WTC11 (cell line): ENCODE data around the gene RYR1. TPM values are rescaled to one million over a fixed set of nuclear protein-coding genes. Genes with fewer than 3 reads are reported as not detected.
"Not testable (repeated sequence)": the region's sequence is repeated elsewhere in the genome, so short reads cannot be mapped to it uniquely, and the experiment has no call there.

Experiments used
- ATAC-seq: fragments of 200-7000 bp; cut with Tn5 transposase; 2 replicates; pipeline ENCODE4 v1.10.0; 2021; ENCODE audit warnings: mild to moderate bottlenecking, moderate library complexity
- CTCF ChIA-PET: fragments of 300-600 bp; sonication (Branson Sonifier 250); formaldehyde crosslinking; loops from one replicate; lab custom pipeline; 2021; ENCODE audit warnings: antibody characterized with exemption; lab: Charles Lee
- POLR2A ChIA-PET: fragments of 350-600 bp; sonication (Branson Sonifier 250); formaldehyde crosslinking; loops from one replicate; lab custom pipeline; 2021; ENCODE audit warnings: antibody characterized with exemption; lab: Charles Lee
- DNase-seq: peaks from one replicate; pipeline ENCODE4 v3.0.0; 2021; ENCODE audit warnings: low spot score
- H3K27ac Mint-ChIP-seq: 2 replicates; pipeline ENCODE4 v1.8.0; 2021; ENCODE audit warnings: mixed read lengths
- H3K27me3 Mint-ChIP-seq: 2 replicates; pipeline ENCODE4 v1.8.0; 2021; ENCODE audit warnings: low read depth, mild to moderate bottlenecking, moderate library complexity, mixed read lengths
- H3K36me3 Mint-ChIP-seq: 2 replicates; pipeline ENCODE4 v1.8.0; 2021; ENCODE audit warnings: mixed read lengths
- H3K4me1 Mint-ChIP-seq: 2 replicates; pipeline ENCODE4 v1.8.0; 2022; ENCODE audit warnings: mixed read lengths
- H3K4me3 Mint-ChIP-seq: 2 replicates; pipeline ENCODE4 v1.8.0; 2021; ENCODE audit warnings: mild to moderate bottlenecking, moderate library complexity, mixed read lengths
- H3K9me3 Mint-ChIP-seq: 2 replicates; pipeline ENCODE4 v1.8.0; 2021; ENCODE audit warnings: mixed read lengths
- MLX ChIP-seq: sonication (generic); formaldehyde crosslinking; IDR thresholded peaks from 2 replicates; pipeline ENCODE4 v1.8.1; 2023; ENCODE audit warnings: mild to moderate bottlenecking, missing genetic modification reagents, moderate library complexity
- NR2C2 ChIP-seq: sonication (generic); formaldehyde crosslinking; IDR thresholded peaks from 2 replicates; pipeline ENCODE4 v1.8.0; 2022; ENCODE audit warnings: mild to moderate bottlenecking, missing genetic modification reagents
- RELA ChIP-seq: sonication (generic); formaldehyde crosslinking; IDR thresholded peaks from 2 replicates; pipeline ENCODE4 v1.8.1; 2022; ENCODE audit warnings: missing genetic modification reagents, mild to moderate bottlenecking, borderline replicate concordance
- SMAD4 ChIP-seq: sonication (generic); formaldehyde crosslinking; IDR thresholded peaks from 2 replicates; pipeline ENCODE4 v1.8.0; 2022; ENCODE audit warnings: mild to moderate bottlenecking, missing genetic modification reagents
- ZNF121 ChIP-seq: sonication (generic); formaldehyde crosslinking; IDR thresholded peaks from 2 replicates; pipeline ENCODE4 v1.8.0; 2023; ENCODE audit warnings: missing genetic modification reagents
- ZNF232 ChIP-seq: sonication (generic); formaldehyde crosslinking; IDR thresholded peaks from 2 replicates; pipeline ENCODE4 v1.8.0; 2022; ENCODE audit warnings: mild to moderate bottlenecking, missing genetic modification reagents
- ZNF423 ChIP-seq: fragments of 250-450 bp; sonication (Bioruptor Pico); IDR thresholded peaks from 2 replicates; pipeline ENCODE4 v2.1.2; 2022; ENCODE audit warnings: mild to moderate bottlenecking, moderate library complexity
- ZNF425 ChIP-seq: fragments of 250-450 bp; sonication (Bioruptor Pico); conservative IDR thresholded peaks from 2 replicates; pipeline ENCODE4 v1.9.0; 2021; ENCODE audit warnings: mild to moderate bottlenecking
- ZSCAN18 ChIP-seq: fragments of 250-450 bp; sonication (Bioruptor Pico); IDR thresholded peaks from 2 replicates; pipeline ENCODE4 v2.1.2; 2022; ENCODE audit warnings: mild to moderate bottlenecking, moderate library complexity
- total RNA-seq: library from RNA; stranded (reverse); gene quantifications from 3 replicates; pipeline ENCODE4 v1.2.3, GENCODE V29; 2021

The RYR1 gene
- total RNA-seq, 1 experiment from 2014 or later = 24.2 TPM

GRCh38 chr19:38425810-38426466 lies 7.6 kb upstream of the RYR1 start, which contains the start of gene RASGRP4:
RASGRP4 (minus strand) TSS chr19:38426219; CDS start chr19:38426091, 128 bp downstream.
- TF ChIP-seq ZNF423 (CRISPR knock-in tag) (peak; percentile 43; the same call in 1 of the 2 replicates), SMAD4 (CRISPR knock-in tag) (no peak)
- Mint-ChIP-seq H3K4me3 (peak within 1 kb of the TSS; percentile 45), H3K27ac (0 out of 2 replicates have a peak within 1 kb of the TSS, but pooled peaks have one; percentile 53), H3K4me1 (peaks cover 25% of the 10 kb centered on the region), H3K9me3 (no peaks in the 10 kb centered on the region), H3K36me3 (no peaks in the 10 kb centered on the region), H3K27me3 (no peaks in the 10 kb centered on the region)
- ChIA-PET POLR2A (interaction anchor here (0.9 kb wide), 1 partner anchor 8 kb away, joined by 3 read pairs; no protein-coding TSS in a partner anchor), CTCF (interaction anchor here (0.6 to 4.3 kb wide), 8 partner anchors 9 to 267 kb away, joined by 3 to 49 read pairs (median 6); partner anchors contain the start of gene FAM98C)
- DNase-seq (peak; percentile 45), ATAC-seq (peak; percentile 79)

- H3K4me1 Mint-ChIP-seq = peaks cover 28% of the 10 kb centered on the region
- H3K27me3 Mint-ChIP-seq, H3K27ac Mint-ChIP-seq, H3K4me3 Mint-ChIP-seq, DNase-seq, ATAC-seq, H3K9me3 Mint-ChIP-seq, H3K36me3 Mint-ChIP-seq, POLR2A ChIA-PET: not testable (repeated sequence)
- CTCF ChIA-PET = interaction anchor here (1.9 to 4.3 kb wide), 3 partner anchors 8 to 23 kb away, joined by 8 to 49 read pairs (median 12); partner anchors contain the start of gene FAM98C
These were observed 6.3 kb upstream of the RYR1 start for GRCh38 chr19:38427035-38427677.

- H3K27ac Mint-ChIP-seq = peak overlapping the region; percentile 75
- DNase-seq (no peak), ATAC-seq (no peak)
- POLR2A ChIA-PET = no interaction called here
- H3K27me3 Mint-ChIP-seq = no peaks in the 10 kb centered on the region
- no peaks in the 10 kb centered on the region for H3K9me3 Mint-ChIP-seq
- TF ChIP-seq ZNF425 (CRISPR knock-in tag) (no peak), ZNF232 (CRISPR knock-in tag) (no peak)
- no peaks in the 10 kb centered on the region for H3K36me3 Mint-ChIP-seq
- CTCF ChIA-PET = interaction anchor here (5.2 kb wide), 1 partner anchor 26 kb away, joined by 29 read pairs; the partner anchor contains the start of gene FAM98C
- H3K4me3 Mint-ChIP-seq = no peak overlapping the region
- H3K4me1 Mint-ChIP-seq = peaks cover 37% of the 10 kb centered on the region
These were observed 4.3 kb upstream of the RYR1 start for GRCh38 chr19:38429055-38429810.

- no peak for DNase-seq
- Mint-ChIP-seq H3K36me3 (no peaks in the 10 kb centered on the region), H3K4me3 (no peak overlapping the region), H3K27ac (peak overlapping the region; percentile 75; the same call in 1 of the 2 replicates), H3K4me1 (peaks cover 40% of the 10 kb centered on the region), H3K9me3 (no peaks in the 10 kb centered on the region), H3K27me3 (peaks cover 2% of the 10 kb centered on the region; the same call in 1 of the 2 replicates)
- TF ChIP-seq ZNF121 (no peak), ZSCAN18 (no peak), RELA (CRISPR knock-in tag) (no peak), NR2C2 (CRISPR knock-in tag) (no peak), MLX (CRISPR knock-in tag) (no peak)
- no peak for ATAC-seq
- ChIA-PET POLR2A (no interaction called here), CTCF (interaction anchor here (5.2 kb wide), 1 partner anchor 27 kb away, joined by 29 read pairs; the partner anchor contains the start of gene FAM98C)
These were observed 3.7 kb upstream of the RYR1 start for GRCh38 chr19:38429811-38430156.
